Lower lobe of right lung (tissue), 2 donors: Measurements from ENCODE around the gene CDC16. TPM values are rescaled to one million over a fixed set of nuclear protein-coding genes. Genes with fewer than 3 reads are reported as not detected.

Experiments used
- ATAC-seq, 2 donors: fragments of 200-7000 bp; cut with Tn5 transposase; one replicate each; pipeline ENCODE4 v1.9.1; 2020 to 2022; ENCODE audit warnings: mild to moderate bottlenecking in 2 of 2, moderate library complexity in 2 of 2
- DNase-seq: peaks from one replicate; pipeline ENCODE4 v3.0.0-alpha.2; 2020
- H3K27ac ChIP-seq: fragments of 200-600 bp; one replicate; pipeline ENCODE4 v1.8.0; 2022
- H3K27me3 ChIP-seq: fragments of 200-600 bp; one replicate; pipeline ENCODE4 v1.8.0; 2022; ENCODE audit warnings: low read depth
- H3K36me3 ChIP-seq: fragments of 200-600 bp; one replicate; pipeline ENCODE4 v1.8.0; 2022; ENCODE audit warnings: mild to moderate bottlenecking
- H3K4me1 ChIP-seq: fragments of 200-600 bp; one replicate; pipeline ENCODE4 v1.8.0; 2022
- H3K4me3 ChIP-seq: fragments of 200-600 bp; one replicate; pipeline ENCODE4 v1.8.0; 2022; ENCODE audit warnings: mild to moderate bottlenecking
- H3K9me3 ChIP-seq: fragments of 200-600 bp; one replicate; pipeline ENCODE4 v1.8.0; 2022
- intact Hi-C: fragments of 100-400 bp; cut with DNase I; formaldehyde crosslinking; loops from one replicate; pipeline ENCODE4 v1.11.0; 2022
- total RNA-seq: library from RNA; stranded (reverse); fragmentation: NEBNext Ultra II Directional; extraction: Animal tissue kit (Norgen Biotek cat#: 25700); gene quantifications from one replicate; pipeline ENCODE4 v1.2.1, GENCODE V29; 2021
- TF ChIP-seq, protein P1 (sequence below): fragments of 200-600 bp; IDR thresholded peaks from one replicate; pipeline ENCODE4 v1.8.0; 2022; ENCODE audit warnings: antibody characterized with exemption, mild to moderate bottlenecking
- donor health status: DM: no; HTN: yes; CAD: no; lungs with severe emphysema.

CDC16 gene
- total RNA-seq, 1 donor from 2014 or later, result 66.5 TPM

- H3K36me3 ChIP-seq, result no peaks in the 10 kb centered on the region
- H3K4me1 ChIP-seq, result peaks cover 15% of the 10 kb centered on the region
- intact Hi-C loops, result loop anchor here (5.0 kb wide), 1 partner anchor 275 kb away; no protein-coding TSS in a partner anchor
- H3K4me3 ChIP-seq, result no peak overlapping the region
- TF ChIP-seq, protein P1, sequence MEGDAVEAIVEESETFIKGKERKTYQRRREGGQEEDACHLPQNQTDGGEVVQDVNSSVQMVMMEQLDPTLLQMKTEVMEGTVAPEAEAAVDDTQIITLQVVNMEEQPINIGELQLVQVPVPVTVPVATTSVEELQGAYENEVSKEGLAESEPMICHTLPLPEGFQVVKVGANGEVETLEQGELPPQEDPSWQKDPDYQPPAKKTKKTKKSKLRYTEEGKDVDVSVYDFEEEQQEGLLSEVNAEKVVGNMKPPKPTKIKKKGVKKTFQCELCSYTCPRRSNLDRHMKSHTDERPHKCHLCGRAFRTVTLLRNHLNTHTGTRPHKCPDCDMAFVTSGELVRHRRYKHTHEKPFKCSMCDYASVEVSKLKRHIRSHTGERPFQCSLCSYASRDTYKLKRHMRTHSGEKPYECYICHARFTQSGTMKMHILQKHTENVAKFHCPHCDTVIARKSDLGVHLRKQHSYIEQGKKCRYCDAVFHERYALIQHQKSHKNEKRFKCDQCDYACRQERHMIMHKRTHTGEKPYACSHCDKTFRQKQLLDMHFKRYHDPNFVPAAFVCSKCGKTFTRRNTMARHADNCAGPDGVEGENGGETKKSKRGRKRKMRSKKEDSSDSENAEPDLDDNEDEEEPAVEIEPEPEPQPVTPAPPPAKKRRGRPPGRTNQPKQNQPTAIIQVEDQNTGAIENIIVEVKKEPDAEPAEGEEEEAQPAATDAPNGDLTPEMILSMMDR, result no peak
- peaks cover 11% of the 10 kb centered on the region for H3K27me3 ChIP-seq
- no peak for DNase-seq
- peak in 1 of 2 donors; percentile 8 for ATAC-seq
- H3K27ac ChIP-seq, result no peak overlapping the region
- no peaks in the 10 kb centered on the region for H3K9me3 ChIP-seq
These were observed 7.2 kb upstream of the CDC16 start for GRCh38 chr13:114227528-114227927.

DNA sequence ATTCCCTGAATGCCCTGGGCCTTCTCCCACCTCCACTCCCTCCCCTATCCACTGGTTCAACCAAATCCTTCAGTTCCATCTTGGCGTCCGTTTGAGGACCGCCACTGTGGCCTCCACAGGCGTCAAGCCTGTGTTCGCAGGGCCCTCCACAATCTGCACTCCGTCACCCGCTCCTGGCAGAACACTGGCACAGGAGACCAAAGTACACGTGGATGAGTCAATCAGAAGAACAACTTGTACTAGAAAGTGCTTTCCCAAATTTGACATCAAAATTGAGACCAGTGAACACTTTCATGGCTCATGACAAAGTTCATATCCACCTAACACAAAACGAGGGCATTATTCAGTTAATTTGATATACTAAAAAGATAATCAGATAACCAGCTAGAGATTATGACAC is 6.5 kb upstream of the CDC16 start:
- ATAC-seq, result no peak
- H3K4me3 ChIP-seq, result no peak overlapping the region
- peaks cover 12% of the 10 kb centered on the region for H3K4me1 ChIP-seq
- H3K36me3 ChIP-seq, result no peaks in the 10 kb centered on the region
- intact Hi-C loops, result loop anchor here (5.0 kb wide), 1 partner anchor 276 kb away; no protein-coding TSS in a partner anchor
- peaks cover 11% of the 10 kb centered on the region for H3K27me3 ChIP-seq
- no peak for DNase-seq
- no peaks in the 10 kb centered on the region for H3K9me3 ChIP-seq
- no peak overlapping the region for H3K27ac ChIP-seq
- TF ChIP-seq, protein P1, result no peak

- Histone ChIP-seq H3K27me3 (peaks cover 11% of the 10 kb centered on the region), H3K27ac (no peak overlapping the region)
- no peak for ATAC-seq
These were observed 5.2 kb upstream of the CDC16 start for GRCh38 chr13:114229506-114229905.

DNA sequence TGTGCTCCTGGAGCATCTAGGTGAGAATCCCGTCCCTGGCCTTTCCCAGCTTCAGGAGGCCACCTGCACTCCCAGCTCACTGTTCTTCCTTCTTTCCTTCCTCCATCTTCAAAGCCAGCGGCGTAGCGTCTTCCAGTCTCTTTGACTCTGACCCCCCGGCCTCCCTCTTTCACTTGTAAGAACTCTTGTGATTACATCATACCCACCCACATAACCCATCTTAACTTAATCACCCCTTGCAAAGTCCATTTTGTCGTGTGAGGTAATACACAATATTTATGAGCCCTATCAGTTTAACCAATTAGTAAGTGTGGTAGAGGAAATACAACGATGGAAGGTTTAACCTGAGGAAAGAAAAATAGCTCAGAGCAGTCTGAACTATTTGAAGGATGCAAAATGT is 4.6 kb upstream of the CDC16 start:
- Histone ChIP-seq H3K4me3 (no peak overlapping the region), H3K9me3 (no peaks in the 10 kb centered on the region), H3K36me3 (no peaks in the 10 kb centered on the region), H3K27me3 (peaks cover 11% of the 10 kb centered on the region), H3K27ac (no peak overlapping the region), H3K4me1 (peaks cover 18% of the 10 kb centered on the region)
- ATAC-seq (no peak), DNase-seq (no peak)
- TF ChIP-seq, protein P1, result no peak
- intact Hi-C loops, result no loop called here

More at GRCh38 chr13:114229506-114229905, 5.2 kb upstream of the CDC16 start:
- no peaks in the 10 kb centered on the region for H3K36me3 ChIP-seq
- H3K4me3 ChIP-seq, result no peak overlapping the region
- intact Hi-C loops, result loop anchor here (5.0 kb wide), 1 partner anchor 277 kb away; no protein-coding TSS in a partner anchor
- no peaks in the 10 kb centered on the region for H3K9me3 ChIP-seq
- DNase-seq, result no peak
- peaks cover 16% of the 10 kb centered on the region for H3K4me1 ChIP-seq
- TF ChIP-seq, protein P1, result no peak

GRCh38 chr13:114230575-114230974 is 4.1 kb upstream of the CDC16 start:
- DNase-seq (no peak), ATAC-seq (no peak)
- Histone ChIP-seq H3K36me3 (no peaks in the 10 kb centered on the region), H3K27ac (no peak overlapping the region), H3K4me1 (peaks cover 19% of the 10 kb centered on the region), H3K9me3 (no peaks in the 10 kb centered on the region), H3K27me3 (peaks cover 11% of the 10 kb centered on the region), H3K4me3 (no peak overlapping the region)
- intact Hi-C loops, result no loop called here
- TF ChIP-seq, protein P1, result no peak

- TF ChIP-seq, protein P1, result no peak
- Histone ChIP-seq H3K9me3 (no peaks in the 10 kb centered on the region), H3K4me3 (no peak overlapping the region), H3K27ac (no peak overlapping the region), H3K36me3 (peaks cover 4% of the 10 kb centered on the region), H3K4me1 (peaks cover 21% of the 10 kb centered on the region), H3K27me3 (peaks cover 11% of the 10 kb centered on the region)
- DNase-seq (no peak), ATAC-seq (no peak)
- intact Hi-C loops, result no loop called here
These were observed 2.8 kb upstream of the CDC16 start for GRCh38 chr13:114231886-114232285.
